H9 (cell line): ENCODE measurements around the gene CACNG6. TPM values are rescaled to one million over a fixed set of nuclear protein-coding genes. Genes with fewer than 3 reads are reported as not detected.

Experiments used
- DNase-seq: peaks from one replicate; pipeline ENCODE4 v3.0.0-alpha.2; 2017
- H2AFZ ChIP-seq: one replicate; pipeline ENCODE4 v1.6.1; 2013; ENCODE audit warnings: mild to moderate bottlenecking, low read length, control low read depth, moderate library complexity
- H2AK5ac ChIP-seq: 2 replicates; pipeline ENCODE4 v1.6.1; 2013; ENCODE audit warnings: low read length, control low read depth, mixed read lengths; ENCODE audit not compliant: insufficient read length
- H2BK120ac ChIP-seq: one replicate; pipeline ENCODE4 v1.6.1; 2013; ENCODE audit warnings: low read depth, mild to moderate bottlenecking, low read length, control low read depth, inconsistent platforms; ENCODE audit not compliant: poor library complexity, severe bottlenecking
- H2BK12ac ChIP-seq: 2 replicates; pipeline ENCODE4 v1.6.1; 2013; ENCODE audit warnings: low read length, control low read depth, mixed read lengths, low read depth; ENCODE audit not compliant: insufficient read length
- H2BK15ac ChIP-seq: 2 replicates; pipeline ENCODE4 v1.6.1; 2013; ENCODE audit warnings: low read depth, low read length, control low read depth
- H2BK20ac ChIP-seq: one replicate; pipeline ENCODE4 v1.6.1; 2013; ENCODE audit warnings: low read depth, mild to moderate bottlenecking, low read length, control low read depth, inconsistent platforms; ENCODE audit not compliant: poor library complexity, severe bottlenecking
- H2BK5ac ChIP-seq: 2 replicates; pipeline ENCODE4 v1.6.1; 2013; ENCODE audit warnings: low read length, control low read depth, mixed read lengths; ENCODE audit not compliant: insufficient read length
- H3K14ac ChIP-seq: 2 replicates; pipeline ENCODE4 v1.6.1; 2013; ENCODE audit warnings: low read length, control low read depth; ENCODE audit not compliant: insufficient read depth
- H3K18ac ChIP-seq: 2 replicates; pipeline ENCODE4 v1.6.1; 2013; ENCODE audit warnings: low read depth, mild to moderate bottlenecking, mixed read lengths, low read length, control low read depth; ENCODE audit not compliant: insufficient read length
- H3K23ac ChIP-seq: 2 replicates; pipeline ENCODE4 v1.6.1; 2013; ENCODE audit warnings: low read length, control low read depth, mixed read lengths, low read depth; ENCODE audit not compliant: insufficient read length
- H3K23me2 ChIP-seq: 2 replicates; pipeline ENCODE4 v1.6.1; 2013; ENCODE audit warnings: low read depth, mild to moderate bottlenecking, mixed read lengths, low read length, control low read depth; ENCODE audit not compliant: insufficient read length, poor library complexity, severe bottlenecking
- H3K27ac ChIP-seq: 2 replicates; pipeline ENCODE4 v1.5.1; 2013; ENCODE audit warnings: low read length, control low read depth, mixed read lengths, low read depth; ENCODE audit not compliant: insufficient read length
- H3K27me3 ChIP-seq: 2 replicates; pipeline ENCODE4 v1.6.1; 2013; ENCODE audit warnings: low read length, control low read depth, inconsistent platforms; ENCODE audit not compliant: insufficient read depth
- H3K4ac ChIP-seq: 2 replicates; pipeline ENCODE4 v1.6.1; 2013; ENCODE audit warnings: low read depth, mild to moderate bottlenecking, control low read depth, inconsistent platforms, low read length, moderate library complexity
- H3K4me1 ChIP-seq: 2 replicates; pipeline ENCODE4 v1.6.1; 2013; ENCODE audit warnings: low read length, control low read depth, inconsistent platforms; ENCODE audit not compliant: insufficient read depth
- H3K4me2 ChIP-seq: 2 replicates; pipeline ENCODE4 v1.6.1; 2013; ENCODE audit warnings: low read length, control low read depth, mixed read lengths; ENCODE audit not compliant: insufficient read length, insufficient read depth
- H3K56ac ChIP-seq: 2 replicates; pipeline ENCODE4 v1.6.1; 2013; ENCODE audit warnings: low read depth, mild to moderate bottlenecking, mixed read lengths, low read length, control low read depth; ENCODE audit not compliant: insufficient read length
- H3K79me1 ChIP-seq: 2 replicates; pipeline ENCODE4 v1.6.1; 2013; ENCODE audit warnings: low read depth, mild to moderate bottlenecking, moderate library complexity, low read length, control low read depth, inconsistent platforms; ENCODE audit not compliant: insufficient read depth, poor library complexity, severe bottlenecking
- H3K79me2 ChIP-seq: 2 replicates; pipeline ENCODE4 v1.6.1; 2013; ENCODE audit warnings: low read length, control low read depth, inconsistent platforms; ENCODE audit not compliant: insufficient read depth
- H3K9ac ChIP-seq: 2 replicates; pipeline ENCODE4 v1.6.1; 2013; ENCODE audit warnings: low read length, control low read depth, mixed read lengths; ENCODE audit not compliant: insufficient read length; ENCODE audit errors: extremely low read depth
- H3K9me3 ChIP-seq: one replicate; pipeline ENCODE4 v1.6.1; 2013; ENCODE audit warnings: low read depth, low read length, inconsistent platforms; ENCODE audit not compliant: control insufficient read depth
- H3T11ph ChIP-seq: one replicate; pipeline ENCODE4 v1.6.1; 2013; ENCODE audit warnings: mild to moderate bottlenecking, low read length, control low read depth, inconsistent platforms
- H4K20me1 ChIP-seq: one replicate; pipeline ENCODE4 v1.6.1; 2013; ENCODE audit not compliant: control insufficient read depth, insufficient read length, insufficient read depth
- H4K5ac ChIP-seq: 2 replicates; pipeline ENCODE4 v1.6.1; 2013; ENCODE audit warnings: low read depth, mild to moderate bottlenecking, mixed read lengths, low read length, control low read depth; ENCODE audit not compliant: insufficient read length
- H4K8ac ChIP-seq: replicated peaks from 2 replicates; pipeline ENCODE4 v1.6.1; 2013; ENCODE audit warnings: low read length, control low read depth, mixed read lengths, low read depth; ENCODE audit not compliant: insufficient read length
- H4K91ac ChIP-seq: 2 replicates; pipeline ENCODE4 v1.6.1; 2013; ENCODE audit warnings: low read depth, mild to moderate bottlenecking, moderate library complexity, mixed read lengths, low read length, control low read depth; ENCODE audit not compliant: insufficient read length
- H3K27ac Mint-ChIP-seq, 3 experiments: 2 replicates in 2 of 3; 3 replicates in 1 of 3; pipeline ENCODE4 v1.8.0; 2020 to 2021; ENCODE audit warnings: mixed read lengths in 3 of 3, mild to moderate bottlenecking in 1 of 3, moderate library complexity in 1 of 3
- H3K27me3 Mint-ChIP-seq: 2 replicates; pipeline ENCODE4 v1.8.0; 2021; ENCODE audit warnings: low read depth, mild to moderate bottlenecking, moderate library complexity, mixed read lengths
- H3K36me3 Mint-ChIP-seq, 3 experiments: 2 replicates in 2 of 3; 3 replicates in 1 of 3; pipeline ENCODE4 v1.8.0; 2020 to 2021; ENCODE audit warnings: low read depth in 3 of 3, mixed read lengths in 3 of 3; ENCODE audit not compliant: insufficient read depth in 1 of 3
- H3K4me1 Mint-ChIP-seq, 2 experiments: 2 replicates each; pipeline ENCODE4 v1.8.0; 2020; ENCODE audit warnings: mixed read lengths in 2 of 2
- H3K4me3 Mint-ChIP-seq, 2 experiments: 2 replicates in 1 of 2; 3 replicates in 1 of 2; pipeline ENCODE4 v1.8.0; 2020 to 2021; ENCODE audit warnings: mild to moderate bottlenecking in 2 of 2, mixed read lengths in 2 of 2, moderate library complexity in 1 of 2
- H3K9me3 Mint-ChIP-seq, 2 experiments: 2 replicates in 1 of 2; 3 replicates in 1 of 2; pipeline ENCODE4 v1.8.0; 2020; ENCODE audit warnings: mild to moderate bottlenecking in 2 of 2, mixed read lengths in 2 of 2, moderate library complexity in 1 of 2
- CTCF ChIP-seq: fragments of 200-600 bp; sonication (generic); conservative IDR thresholded peaks from 3 replicates; pipeline ENCODE4 v1.8.0; 2021; ENCODE audit warnings: antibody characterized with exemption, mild to moderate bottlenecking
- WGBS: extraction: QIAGEN DNeasy Blood & Tissue Kit; methylation state at CpG from one replicate; pipeline ENCODE4 v1.1.7; 2013; ENCODE audit warnings: missing lambda C conversion rate, low lambda C conversion rate, mixed read lengths; ENCODE audit not compliant: insufficient read length; ENCODE audit errors: extremely low coverage; 5-methylcytosine and 5-hydroxymethylcytosine counted together
- total RNA-seq: library from RNA; stranded (reverse); gene quantifications from 2 replicates; pipeline ENCODE4 v1.2.1, GENCODE V29; 2021

Gene CACNG6
- total RNA-seq, 1 experiment from 2014 or later, result 1.6 TPM

GRCh38 chr19:54002495-54003315, 11.3 kb downstream of the CACNG6 start:
- H2BK120ac ChIP-seq, result no peak overlapping the region
- no peak overlapping the region for H3K27ac ChIP-seq
- no peak overlapping the region; a peak in 1 of 5 replicates for H3K4me3 Mint-ChIP-seq
- H4K20me1 ChIP-seq, result no peaks in the 10 kb centered on the region
- no peak overlapping the region for H3K23ac ChIP-seq
- no peak overlapping the region for H2BK5ac ChIP-seq
- no peaks in the 10 kb centered on the region for H3K23me2 ChIP-seq
- no CpG with 5 or more reads among the region's 10 CpGs for WGBS
- H4K5ac ChIP-seq, result no peak overlapping the region
- no peak overlapping the region for H2AK5ac ChIP-seq
- H3K27me3 Mint-ChIP-seq, result peaks cover 62% of the 10 kb centered on the region
- no peak overlapping the region for H2BK20ac ChIP-seq
- H3K9me3 Mint-ChIP-seq, result no peaks in the 10 kb centered on the region
- H2BK15ac ChIP-seq, result no peak overlapping the region
- no peak overlapping the region for H3K27ac Mint-ChIP-seq
- no peaks in the 10 kb centered on the region for H3K9me3 ChIP-seq
- no peak overlapping the region for H3T11ph ChIP-seq
- H3K36me3 Mint-ChIP-seq, result no peaks in the 10 kb centered on the region
- H3K4ac ChIP-seq, result no peak overlapping the region
- no peak overlapping the region for H4K91ac ChIP-seq
- H4K8ac ChIP-seq, result no peak overlapping the region
- no peak for TF ChIP-seq CTCF
- no peak overlapping the region for H3K56ac ChIP-seq
- no peak overlapping the region for H2BK12ac ChIP-seq
- no peaks in the 10 kb centered on the region for H3K27me3 ChIP-seq
- H3K4me1 Mint-ChIP-seq, result peaks cover 5% of the 10 kb centered on the region in 2 experiments
- DNase-seq, result no peak
- H3K4me2 ChIP-seq, result no peak overlapping the region
- H3K9ac ChIP-seq, result no peak overlapping the region
- H3K4me1 ChIP-seq, result no peaks in the 10 kb centered on the region
- no peak overlapping the region for H2AFZ ChIP-seq
- no peaks in the 10 kb centered on the region for H3K79me2 ChIP-seq
- H3K18ac ChIP-seq, result no peak overlapping the region
- H3K14ac ChIP-seq, result no peak overlapping the region
- no peaks in the 10 kb centered on the region for H3K79me1 ChIP-seq
